Astrocyte of the cerebellum (primary cell): Measurements from ENCODE around the gene PAX5.
A peak's percentile ranks its signal among the peaks of the same experiment; 100 is the strongest.

ENCODE experiments used
- DNase-seq: peaks from one replicate; pipeline ENCODE4 v3.0.0-alpha.2; 2011; ENCODE audit warnings: low read depth
- H3K4me3 ChIP-seq: 2 replicates; pipeline ENCODE4 v1.5.1; 2011; ENCODE audit warnings: mild to moderate bottlenecking, low read depth, low read length, moderate library complexity
- CTCF ChIP-seq: IDR thresholded peaks from 2 replicates; pipeline ENCODE4 v1.5.1; 2012; ENCODE audit warnings: low read length, low read depth, moderate library complexity, mild to moderate bottlenecking; ENCODE audit errors: missing control alignments
- in situ Hi-C: cut with HindIII; loops from 2 replicates; pipeline ENCODE4 v1.10.0; 2017; ENCODE audit warnings: low sequenced_read_pairs

PAX5 gene

GRCh38 chr9:36862206-36863145, 171.6 kb downstream of the PAX5 start:
- DNase-seq, result no peak
- in situ Hi-C loops, result no loop called here

GRCh38 chr9:36861528-36862205, 172.4 kb downstream of the PAX5 start:
- TF ChIP-seq CTCF, result no peak
- in situ Hi-C loops, result no loop called here
- DNase-seq, result no peak
- no peak overlapping the region for H3K4me3 ChIP-seq

More at GRCh38 chr9:36862206-36863145, 171.6 kb downstream of the PAX5 start:
- H3K4me3 ChIP-seq, result no peak overlapping the region
- peak; percentile 83 for TF ChIP-seq CTCF

GRCh38 chr9:36858805-36859375, 175.2 kb downstream of the PAX5 start:
- no peak for DNase-seq
- no peak overlapping the region for H3K4me3 ChIP-seq
- no peak for TF ChIP-seq CTCF
- in situ Hi-C loops, result no loop called here

GRCh38 chr9:36855448-36856315, 178.4 kb downstream of the PAX5 start:
- in situ Hi-C loops, result no loop called here
- H3K4me3 ChIP-seq, result no peak overlapping the region
- no peak for DNase-seq
- peak; percentile 11 for TF ChIP-seq CTCF

- TF ChIP-seq CTCF, result no peak
- no peak for DNase-seq
- in situ Hi-C loops, result no loop called here
- no peak overlapping the region for H3K4me3 ChIP-seq
Measured at GRCh38 chr9:36854751-36855150, 179.3 kb downstream of the PAX5 start.

GRCh38 chr9:36854034-36854433, 180.0 kb downstream of the PAX5 start:
- no peak overlapping the region for H3K4me3 ChIP-seq
- in situ Hi-C loops, result no loop called here
- DNase-seq, result no peak
- no peak for TF ChIP-seq CTCF
